COR-L47 (cell line): ENCODE results near the gene TNFSF18.

Source experiments
- DNase-seq: peaks from one replicate; lab custom pipeline; 2025; lab: John Stamatoyannopoulos, UW

The TNFSF18 gene

DNA sequence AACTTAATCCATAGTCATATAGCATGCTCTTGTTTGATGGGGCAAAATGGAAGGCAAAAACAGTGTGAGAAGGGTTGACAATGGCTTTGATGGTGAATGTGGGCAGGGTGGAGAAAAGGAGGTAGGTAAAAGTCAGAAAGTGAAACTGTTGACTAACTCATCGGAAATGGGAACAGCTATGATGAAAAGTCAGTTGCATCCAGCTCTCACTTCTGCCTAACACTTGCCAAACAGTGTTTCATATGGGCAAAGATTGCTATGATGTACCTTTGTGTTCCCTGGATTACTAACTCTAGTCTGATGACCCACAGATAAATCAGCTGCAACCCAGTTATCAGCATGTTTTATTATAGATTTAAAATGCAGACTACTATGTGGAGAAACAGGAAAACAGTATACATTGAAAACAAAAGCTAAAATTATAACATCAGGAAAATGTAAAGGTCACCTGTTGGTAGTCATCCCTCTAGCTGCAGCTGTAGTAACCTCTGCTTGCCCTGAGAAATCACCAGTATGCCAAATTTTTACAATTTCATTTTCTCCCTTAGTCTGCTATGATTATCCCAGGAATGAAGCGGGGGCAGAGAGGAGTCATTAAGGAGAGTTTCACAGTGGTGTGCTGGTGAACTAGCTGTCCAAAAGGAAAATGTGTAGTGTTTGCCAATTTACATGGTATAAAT is 11.7 kb downstream of the TNFSF18 start:
- no peak for DNase-seq

DNA sequence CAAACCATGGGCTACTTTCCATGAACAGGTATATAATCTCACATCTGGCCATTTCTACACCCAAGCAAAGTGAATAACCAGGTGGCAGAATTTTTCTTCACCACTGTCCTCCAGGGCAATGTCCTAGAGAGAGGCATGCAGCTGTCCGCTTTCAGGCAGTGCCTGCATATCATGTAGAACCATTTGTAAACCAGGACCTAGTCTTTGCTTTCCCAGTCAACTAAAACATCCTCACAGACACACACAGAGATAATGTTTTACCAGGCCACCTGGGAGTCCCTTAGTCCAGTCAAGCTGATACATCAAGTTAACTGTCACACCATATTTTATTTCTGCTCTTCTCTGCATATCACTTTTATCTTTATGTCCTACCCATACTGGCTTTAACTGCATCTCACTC is 26.2 kb downstream of the TNFSF18 start:
- no peak for DNase-seq

DNA sequence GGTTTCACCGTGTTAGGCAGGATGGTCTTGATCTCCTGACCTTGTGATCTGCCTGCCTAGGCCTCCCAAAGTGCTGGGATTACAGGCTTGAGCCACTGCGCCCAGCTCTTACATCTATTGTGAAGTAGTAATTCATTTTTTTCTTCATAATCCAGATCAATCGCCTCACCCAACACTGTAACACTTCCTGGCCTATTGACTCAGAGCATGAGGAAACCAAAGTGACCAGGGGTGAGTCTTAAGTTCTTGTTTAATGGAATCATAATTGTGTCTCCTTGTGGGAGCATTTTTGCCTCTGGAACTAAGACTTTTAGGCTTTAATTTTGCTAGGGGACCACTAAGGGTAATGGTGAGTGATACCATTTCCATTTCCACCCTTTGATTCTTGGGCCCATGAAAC is 27.4 kb downstream of the TNFSF18 start:
- no peak for DNase-seq

DNA sequence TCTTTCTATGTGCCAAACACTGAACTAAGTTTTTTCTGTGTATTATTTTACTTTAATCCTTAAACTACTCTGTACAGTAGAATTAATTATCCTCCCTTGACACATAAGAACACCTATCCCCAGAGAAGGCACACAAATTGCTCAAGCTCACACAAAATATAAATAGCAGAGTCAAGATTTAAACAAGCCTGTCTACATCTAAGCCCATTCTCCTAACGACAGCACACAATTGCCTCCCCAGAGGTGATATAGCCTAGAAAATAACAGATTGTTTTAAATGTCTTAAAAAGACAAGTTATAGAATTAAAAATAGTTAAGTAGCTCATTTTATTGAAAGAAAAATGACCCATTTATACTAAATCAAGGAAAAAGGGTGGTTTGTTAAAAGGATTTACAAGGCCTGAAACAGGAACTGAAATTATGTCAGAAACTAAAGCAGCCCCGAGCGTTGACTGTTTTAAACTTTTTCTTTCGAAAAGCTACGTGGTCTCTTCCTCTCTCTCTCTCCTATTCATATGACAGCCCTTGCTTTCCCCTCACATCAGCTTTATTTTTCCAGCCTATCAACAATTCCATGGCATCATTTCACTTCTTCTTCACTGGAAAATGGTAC is 30.5 kb downstream of the TNFSF18 start:
- DNase-seq, result no peak

DNA sequence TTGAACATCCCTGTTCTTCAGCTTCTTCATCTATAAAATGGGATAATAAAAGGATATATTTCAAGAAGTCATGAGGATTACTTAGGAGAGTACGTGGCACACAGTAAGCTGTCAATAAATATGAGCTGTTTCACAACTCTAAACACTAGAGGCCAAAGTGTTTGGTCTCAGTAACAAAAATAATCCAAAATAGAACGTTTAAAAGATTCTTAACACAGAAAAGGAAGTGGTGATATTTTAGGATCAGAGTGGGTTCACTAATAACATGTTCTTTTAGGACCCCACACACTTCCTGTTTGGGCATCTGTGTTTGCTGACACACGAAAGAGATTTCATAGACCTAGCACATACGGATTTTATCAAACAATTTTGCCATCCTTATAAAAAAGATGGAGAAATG is 32.9 kb downstream of the TNFSF18 start:
- DNase-seq, result no peak

DNA sequence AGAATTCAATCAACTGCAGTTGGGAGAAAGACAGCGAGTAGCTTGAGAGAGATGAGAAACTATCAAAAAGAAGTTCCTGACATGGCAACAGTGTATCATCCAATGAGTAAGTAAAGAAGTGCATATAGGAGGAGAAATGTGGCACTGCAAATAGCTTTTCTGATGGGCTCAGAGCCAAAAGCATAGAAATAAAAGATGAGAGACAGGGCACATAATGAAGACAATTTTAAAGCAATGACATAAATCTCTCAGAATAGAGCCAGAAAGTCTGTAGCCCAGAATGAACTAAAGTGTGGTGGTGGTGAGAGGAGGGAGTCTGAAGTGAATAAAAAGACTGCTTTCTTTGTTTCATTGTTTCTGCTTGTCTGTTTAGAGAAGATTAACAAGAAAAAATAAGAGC is 34.3 kb downstream of the TNFSF18 start:
- no peak for DNase-seq

DNA sequence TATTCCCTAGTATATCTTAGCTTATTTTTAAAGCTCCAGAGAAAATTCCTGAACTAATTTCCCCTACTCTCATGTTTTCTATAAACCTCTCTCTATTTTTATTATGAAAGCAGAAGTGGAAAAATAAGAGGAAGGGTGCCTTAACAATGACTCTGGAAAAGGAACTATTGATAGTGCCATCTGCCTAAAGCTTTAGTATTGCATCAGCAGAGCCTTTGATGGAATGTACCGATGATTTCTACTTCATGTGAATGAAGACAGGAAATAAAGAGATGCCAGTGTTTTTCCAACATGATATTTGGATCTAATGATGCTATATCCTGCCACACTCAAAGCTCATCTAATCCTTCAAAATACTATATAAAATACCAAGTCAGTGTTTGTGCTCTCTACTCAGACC is 35.1 kb downstream of the TNFSF18 start:
- DNase-seq, result no peak

DNA sequence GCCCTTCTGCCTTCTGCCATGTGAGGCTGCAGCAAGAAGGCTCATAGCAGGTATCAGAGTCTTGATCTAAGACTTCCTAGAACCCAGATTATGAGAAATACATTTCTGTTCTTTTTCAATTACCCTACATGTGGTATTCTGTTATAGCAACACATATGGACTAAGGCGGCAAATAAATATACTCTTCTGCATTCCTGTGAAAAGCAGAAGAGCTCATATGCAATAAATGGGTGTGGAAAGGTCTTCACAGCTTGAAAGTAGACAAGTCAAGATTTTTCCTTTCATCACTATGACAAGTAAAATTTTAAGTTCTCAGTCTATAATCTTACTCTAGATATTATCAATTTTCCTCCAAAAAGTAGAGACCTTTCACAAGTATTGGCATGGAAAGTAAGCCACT is 36.6 kb downstream of the TNFSF18 start:
- DNase-seq, result no peak

DNA sequence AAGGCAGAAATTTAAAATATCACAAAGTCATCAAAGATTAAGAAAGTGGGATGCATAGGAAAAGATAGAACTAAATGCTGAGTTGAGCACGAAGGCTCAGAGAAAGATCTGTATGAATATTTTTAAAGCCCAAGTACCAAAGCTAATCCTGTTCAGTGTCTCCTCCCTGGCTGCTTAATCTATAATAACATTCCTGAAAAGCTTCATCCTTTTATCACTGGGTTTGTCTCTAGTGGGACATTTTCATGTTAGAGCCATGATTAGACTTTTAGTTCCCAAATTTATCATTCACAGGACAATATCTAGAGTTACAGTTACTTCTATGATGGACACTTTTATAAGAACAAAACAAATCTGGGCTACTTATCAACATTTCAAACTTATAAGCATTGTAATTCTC is 38.6 kb downstream of the TNFSF18 start:
- DNase-seq, result no peak

DNA sequence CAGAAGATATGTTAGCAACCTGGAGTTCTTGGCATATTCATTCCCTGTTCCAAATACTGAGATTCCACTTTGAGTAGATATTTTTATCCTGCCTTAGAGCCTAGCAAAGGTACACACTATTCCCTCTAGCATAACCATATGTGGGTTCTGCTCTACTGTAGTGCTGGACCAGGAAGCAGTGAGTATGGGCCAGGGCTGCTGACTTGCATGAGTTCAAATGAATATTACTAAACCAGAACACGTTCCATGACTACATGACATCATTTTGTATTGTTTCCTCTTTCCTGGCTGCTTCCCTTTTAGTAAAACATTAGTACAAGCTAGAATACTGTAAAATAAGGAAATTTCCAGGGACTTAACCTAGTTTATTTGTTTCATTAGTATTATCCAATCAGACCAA is 41.1 kb downstream of the TNFSF18 start:
- no peak for DNase-seq

DNA sequence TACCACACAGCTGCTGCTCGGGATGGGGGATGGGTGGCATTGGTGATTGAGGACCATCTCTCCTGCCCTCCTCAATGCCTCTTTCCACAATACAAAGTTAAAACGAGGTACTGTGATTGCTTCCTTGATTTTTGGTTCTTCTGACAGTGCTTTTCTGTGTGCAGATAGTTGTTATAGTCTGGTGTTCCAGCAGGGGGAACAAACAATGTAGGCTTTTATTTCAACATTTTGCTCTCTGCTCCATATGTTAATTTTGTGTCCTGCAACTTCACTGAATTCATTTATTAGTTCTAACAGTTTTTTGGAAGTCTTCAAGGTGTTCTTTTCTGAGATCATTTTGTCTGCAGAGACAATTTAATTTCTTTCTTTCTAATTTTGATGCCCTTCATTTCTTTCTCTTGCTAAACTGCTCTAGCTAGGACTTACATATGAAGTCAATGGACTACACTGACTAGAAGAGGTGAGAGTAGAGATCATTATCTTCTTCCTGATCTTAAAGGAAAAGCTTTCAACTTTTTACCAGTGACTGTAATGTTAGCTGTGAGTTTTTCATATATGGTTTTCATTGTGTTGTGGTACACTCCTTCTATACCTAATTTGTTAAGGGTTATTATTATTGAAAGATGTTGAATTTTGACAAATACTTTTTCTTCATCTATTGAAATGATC is 45.4 kb downstream of the TNFSF18 start:
- DNase-seq, result no peak

DNA sequence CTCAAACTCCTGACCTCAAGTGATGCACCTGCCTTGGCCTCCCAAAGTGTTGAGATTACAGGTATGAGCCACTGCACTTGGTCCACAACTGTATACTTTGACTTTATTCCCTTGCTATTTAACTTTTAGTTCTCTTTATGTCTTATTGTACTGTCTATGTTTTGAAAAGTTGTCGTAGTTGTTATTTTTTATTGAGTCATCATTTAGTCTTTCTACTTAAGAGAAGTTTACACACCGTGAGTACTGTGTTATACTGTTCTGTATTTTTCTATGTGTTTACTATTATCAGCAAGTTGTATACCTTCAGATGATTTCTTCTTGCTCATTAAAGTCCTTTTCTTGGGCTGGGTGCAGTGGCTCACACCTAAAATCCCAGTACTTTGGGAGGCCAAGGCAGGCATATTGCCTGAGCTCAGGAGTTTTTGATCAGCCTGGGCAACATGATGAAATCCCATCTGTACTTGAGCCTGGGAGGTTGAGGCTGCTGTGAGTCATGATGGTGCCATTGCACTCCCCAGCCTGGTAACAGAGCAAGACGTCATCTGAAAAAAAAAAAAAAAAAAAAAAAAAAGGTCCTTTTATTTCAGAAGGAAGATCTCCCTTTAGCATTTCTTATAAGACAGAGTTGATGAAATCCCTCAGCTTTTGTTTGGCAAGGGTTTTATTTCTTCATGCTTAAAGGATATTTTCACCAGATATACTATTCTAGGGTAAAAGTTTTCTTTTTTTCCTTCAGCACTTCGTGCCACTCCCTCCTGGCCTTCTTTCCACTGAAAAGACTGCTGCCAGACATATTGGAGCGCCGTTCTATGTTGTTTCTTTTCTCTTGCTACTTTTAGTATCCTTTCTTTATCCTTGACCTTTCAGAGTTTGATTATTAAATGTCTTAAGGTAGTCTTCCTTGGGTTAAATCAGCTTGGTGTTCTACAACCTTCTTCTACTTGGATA is 47.6 kb downstream of the TNFSF18 start:
- DNase-seq, result no peak

DNA sequence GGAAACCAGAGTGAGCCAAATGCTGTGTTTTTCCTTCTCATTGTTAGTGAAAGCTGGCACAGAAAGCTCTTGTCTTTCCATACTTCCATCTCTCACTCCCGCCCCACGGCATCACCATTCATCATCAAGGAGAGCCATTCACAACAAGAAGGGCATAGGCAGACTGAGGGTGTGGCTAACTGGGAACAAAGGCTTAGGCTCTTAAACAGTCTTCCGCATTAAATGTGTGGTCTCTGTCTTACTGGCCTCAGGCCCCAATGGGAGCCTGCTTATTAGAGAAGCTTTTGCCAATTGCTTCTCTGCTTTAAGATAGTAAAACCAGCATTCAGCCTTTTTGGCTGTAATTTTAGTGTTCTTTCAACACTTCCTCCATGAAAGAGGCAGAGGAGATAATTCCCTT is 51.4 kb downstream of the TNFSF18 start:
- DNase-seq, result no peak

DNA sequence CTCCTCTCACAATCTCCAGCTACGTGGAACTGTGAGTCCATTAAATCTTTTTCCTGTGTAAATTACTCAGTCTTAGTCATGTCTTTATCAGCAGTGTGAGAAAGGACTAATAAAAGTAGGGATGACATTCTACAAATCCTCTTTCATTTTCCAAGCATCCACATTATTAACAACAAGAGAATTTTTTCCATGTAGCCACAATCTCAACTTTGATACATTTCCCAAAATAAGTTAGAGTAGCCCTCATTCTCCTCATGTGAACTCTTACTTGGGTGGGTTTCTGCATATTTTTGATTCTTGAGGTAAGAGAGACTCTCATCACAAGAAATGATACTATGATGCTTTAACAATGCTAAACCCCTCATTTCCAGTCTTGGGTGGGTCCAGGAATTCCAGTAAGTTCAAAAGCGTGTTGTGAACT is 52.8 kb downstream of the TNFSF18 start:
- no peak for DNase-seq

DNA sequence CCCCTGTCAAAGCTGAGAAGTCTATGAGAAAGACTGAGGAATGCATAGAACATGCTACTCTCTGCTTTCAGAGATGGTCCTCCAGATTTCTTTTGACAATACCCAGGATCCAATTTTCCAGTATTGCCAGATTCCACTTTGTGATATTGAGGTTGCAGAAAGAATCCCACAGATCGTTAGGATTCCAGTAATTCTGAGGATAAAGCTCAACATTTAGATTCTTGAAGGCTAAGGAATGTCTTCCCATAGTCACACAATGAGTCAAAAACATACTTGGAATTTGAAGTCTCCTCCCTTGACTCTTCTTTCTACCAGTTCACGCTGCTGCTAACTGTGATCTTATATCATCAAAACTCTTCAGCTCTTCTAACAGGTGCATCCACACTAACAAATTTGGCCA is 57.1 kb downstream of the TNFSF18 start:
- no peak for DNase-seq

DNA sequence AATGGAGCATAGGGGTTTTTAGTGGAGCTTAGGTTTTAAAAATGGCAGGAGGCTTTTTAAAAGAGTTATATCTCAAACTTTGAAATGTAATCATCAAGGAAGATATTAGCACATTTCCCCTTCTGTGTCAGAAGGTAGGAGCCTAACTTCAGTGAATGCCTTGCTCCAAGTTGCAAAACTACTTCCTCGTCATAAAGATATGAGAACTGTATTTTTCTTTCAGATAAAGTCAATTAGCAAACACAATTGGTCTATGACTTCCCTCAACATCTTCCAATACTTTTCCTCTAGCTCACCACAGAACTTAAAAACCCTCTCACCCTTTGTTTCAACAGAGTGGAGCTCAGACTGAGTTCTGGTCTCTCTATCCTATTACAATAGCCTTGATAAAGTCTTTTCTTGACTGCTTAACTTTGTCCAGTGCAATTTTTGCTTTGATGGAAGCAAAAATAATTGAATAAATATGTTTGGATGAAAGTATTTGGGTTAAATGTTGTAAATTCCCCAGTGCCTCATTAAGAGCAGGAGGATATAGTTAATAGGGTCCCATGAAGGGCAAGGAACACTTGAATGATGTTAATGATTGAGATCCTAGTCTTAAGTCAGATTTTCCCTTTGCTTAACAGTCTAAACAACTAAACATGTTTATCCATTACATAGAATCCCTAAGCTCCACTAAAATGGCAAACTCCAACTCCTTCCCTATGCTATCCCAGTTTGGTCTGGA is 58.9 kb downstream of the TNFSF18 start:
- DNase-seq, result no peak

DNA sequence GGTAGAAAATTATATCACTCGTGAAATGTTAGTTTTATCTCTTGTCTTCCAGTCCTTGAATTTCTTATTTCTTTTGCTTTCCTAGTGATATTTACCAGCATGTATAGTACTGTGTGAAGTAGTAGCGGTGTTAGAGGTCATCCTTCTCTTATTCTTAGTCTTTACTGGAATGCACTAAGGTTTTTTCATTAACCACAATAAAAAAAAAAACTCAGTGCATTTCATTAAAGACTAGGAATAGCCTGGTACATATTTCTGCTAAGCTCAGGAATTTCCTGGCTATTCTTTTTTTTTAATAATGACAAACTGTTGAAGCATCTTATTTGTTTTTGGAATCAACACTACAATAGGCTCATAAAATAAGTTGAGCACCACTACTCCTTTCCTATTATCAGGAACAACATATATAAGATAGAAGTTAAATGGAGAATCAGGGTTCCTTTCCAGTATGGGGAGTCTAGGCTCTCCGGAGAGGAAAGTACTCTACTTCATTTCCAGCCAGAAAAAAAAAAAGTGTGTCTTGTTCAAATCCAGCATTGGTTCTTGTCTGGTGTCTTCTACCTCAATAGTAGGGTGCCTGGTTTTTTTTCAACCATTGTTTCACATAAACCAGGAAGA is 60.0 kb downstream of the TNFSF18 start:
- DNase-seq, result no peak
